ENCODE measurements around the gene CLEC16A.

CLEC16A gene

GRCh38 chr16:10946308-10946707 is 1.9 kb downstream of the CLEC16A start:
- Histone ChIP-seq H3K36me3 (ENCODE audit: control insufficient read depth, insufficient read depth, low read length) (no peaks in the 10 kb centered on the region), H4K5ac (ENCODE audit: low read length) (no peak overlapping the region), H3K9ac (ENCODE audit: low read length) (peak overlapping the region; percentile 7), H3K79me2 (ENCODE audit: control insufficient read depth, insufficient read depth, low read length) (peaks cover 31% of the 10 kb centered on the region), H3K27me3 (ENCODE audit: insufficient read depth, low read length, poor library complexity) (no peaks in the 10 kb centered on the region), H2BK5ac (ENCODE audit: low read length) (peak overlapping the region; percentile 0), H3K4me1 (ENCODE audit: control insufficient read depth, low read depth, low read length) (peaks cover 47% of the 10 kb centered on the region), H2BK15ac (replicated peaks; ENCODE audit: low read depth) (no peak overlapping the region), H3K79me1 (ENCODE audit: low read length) (peaks cover 33% of the 10 kb centered on the region), H3K27ac (ENCODE audit: low read depth, low read length) (peak overlapping the region; percentile 48), H3K4me2 (ENCODE audit: low read length) (peak overlapping the region; percentile 1), H3K56ac (ENCODE audit: low read length) (peak overlapping the region; percentile 42), H2BK120ac (ENCODE audit: low read depth, low read length) (peak overlapping the region; percentile 29), H4K8ac (ENCODE audit: low read depth, low read length) (no peak overlapping the region), H3K4ac (ENCODE audit: low read depth, low read length) (no peak overlapping the region), H2AK5ac (ENCODE audit: low read length) (no peak overlapping the region), H3K18ac (ENCODE audit: low read length) (peak overlapping the region; percentile 25), H3K4me3 (ENCODE audit: low read length) (no peak overlapping the region), H3K23ac (ENCODE audit: low read length) (no peak overlapping the region)
- peak; percentile 90 for DNase-seq
- WGBS (ENCODE audit: extremely low coverage, insufficient coverage, low lambda C conversion rate), result no CpG with 5 or more reads among the region's 5 CpGs

GRCh38 chr16:10947211-10947787 is 2.9 kb downstream of the CLEC16A start:
- H2BK120ac ChIP-seq (ENCODE audit: low read depth, low read length), result no peak overlapping the region
- no peak overlapping the region for H2BK5ac ChIP-seq (ENCODE audit: low read length)
- H3K4me1 ChIP-seq (ENCODE audit: control insufficient read depth, low read depth, low read length), result peaks cover 48% of the 10 kb centered on the region
- no peak overlapping the region for H3K4me3 ChIP-seq (ENCODE audit: low read length)
- H4K8ac ChIP-seq (ENCODE audit: low read depth, low read length), result no peak overlapping the region
- peaks cover 30% of the 10 kb centered on the region for H3K79me2 ChIP-seq (ENCODE audit: control insufficient read depth, insufficient read depth, low read length)
- H3K18ac ChIP-seq (ENCODE audit: low read length), result peak overlapping the region; percentile 7
- H2BK15ac ChIP-seq (replicated peaks; ENCODE audit: low read depth), result no peak overlapping the region
- H3K4ac ChIP-seq (ENCODE audit: low read depth, low read length), result peak overlapping the region; percentile 10
- no peaks in the 10 kb centered on the region for H3K36me3 ChIP-seq (ENCODE audit: control insufficient read depth, insufficient read depth, low read length)
- WGBS (ENCODE audit: extremely low coverage, insufficient coverage, low lambda C conversion rate), result no CpG with 5 or more reads among the region's 10 CpGs
- H2AK5ac ChIP-seq (ENCODE audit: low read length), result peak overlapping the region; percentile 34
- H3K9ac ChIP-seq (ENCODE audit: low read length), result peak overlapping the region; percentile 29
- no peak overlapping the region for H3K27ac ChIP-seq (ENCODE audit: low read depth, low read length)
- H4K5ac ChIP-seq (ENCODE audit: low read length), result no peak overlapping the region
- H3K27me3 ChIP-seq (ENCODE audit: insufficient read depth, low read length, poor library complexity), result no peaks in the 10 kb centered on the region
- no peak overlapping the region for H3K4me2 ChIP-seq (ENCODE audit: low read length)
- DNase-seq, result no peak
- peak overlapping the region; percentile 54 for H3K56ac ChIP-seq (ENCODE audit: low read length)
- H3K79me1 ChIP-seq (ENCODE audit: low read length), result peaks cover 32% of the 10 kb centered on the region
- H3K23ac ChIP-seq (ENCODE audit: low read length), result no peak overlapping the region

- H3K4me1 ChIP-seq (ENCODE audit: control insufficient read depth, low read depth, low read length), result peaks cover 48% of the 10 kb centered on the region
- H2BK15ac ChIP-seq (replicated peaks; ENCODE audit: low read depth), result no peak overlapping the region
- peak overlapping the region; percentile 79 for H2AK5ac ChIP-seq (ENCODE audit: low read length)
- H3K18ac ChIP-seq (ENCODE audit: low read length), result no peak overlapping the region
- H3K4me2 ChIP-seq (ENCODE audit: low read length), result no peak overlapping the region
- peak overlapping the region; percentile 43 for H3K27ac ChIP-seq (ENCODE audit: low read depth, low read length)
- no peaks in the 10 kb centered on the region for H3K36me3 ChIP-seq (ENCODE audit: control insufficient read depth, insufficient read depth, low read length)
- no peaks in the 10 kb centered on the region for H3K27me3 ChIP-seq (ENCODE audit: insufficient read depth, low read length, poor library complexity)
- H2BK5ac ChIP-seq (ENCODE audit: low read length), result peak overlapping the region; percentile 69
- no peak overlapping the region for H3K9ac ChIP-seq (ENCODE audit: low read length)
- no peak overlapping the region for H3K4ac ChIP-seq (ENCODE audit: low read depth, low read length)
- H2BK120ac ChIP-seq (ENCODE audit: low read depth, low read length), result no peak overlapping the region
- H4K8ac ChIP-seq (ENCODE audit: low read depth, low read length), result no peak overlapping the region
- peak; percentile 97 for DNase-seq
- H3K56ac ChIP-seq (ENCODE audit: low read length), result peak overlapping the region; percentile 51
- no peak overlapping the region for H4K5ac ChIP-seq (ENCODE audit: low read length)
- WGBS (ENCODE audit: extremely low coverage, insufficient coverage, low lambda C conversion rate), result no CpG with 5 or more reads among the region's 7 CpGs
- peak overlapping the region; percentile 90 for H3K23ac ChIP-seq (ENCODE audit: low read length)
- peaks cover 32% of the 10 kb centered on the region for H3K79me1 ChIP-seq (ENCODE audit: low read length)
- H3K79me2 ChIP-seq (ENCODE audit: control insufficient read depth, insufficient read depth, low read length), result peaks cover 30% of the 10 kb centered on the region
- H3K4me3 ChIP-seq (ENCODE audit: low read length), result no peak overlapping the region
Measured at GRCh38 chr16:10949424-10949970, 5.1 kb downstream of the CLEC16A start.

GRCh38 chr16:10950393-10950792 is 6.0 kb downstream of the CLEC16A start:
- no peak overlapping the region for H4K8ac ChIP-seq (ENCODE audit: low read depth, low read length)
- peak; percentile 52 for DNase-seq
- H3K9ac ChIP-seq (ENCODE audit: low read length), result no peak overlapping the region
- H3K23ac ChIP-seq (ENCODE audit: low read length), result no peak overlapping the region
- no peaks in the 10 kb centered on the region for H3K36me3 ChIP-seq (ENCODE audit: control insufficient read depth, insufficient read depth, low read length)
- peaks cover 31% of the 10 kb centered on the region for H3K79me1 ChIP-seq (ENCODE audit: low read length)
- no peak overlapping the region for H3K27ac ChIP-seq (ENCODE audit: low read depth, low read length)
- peak overlapping the region; percentile 13 for H3K18ac ChIP-seq (ENCODE audit: low read length)
- no peak overlapping the region for H2AK5ac ChIP-seq (ENCODE audit: low read length)
- peaks cover 46% of the 10 kb centered on the region for H3K4me1 ChIP-seq (ENCODE audit: control insufficient read depth, low read depth, low read length)
- H3K56ac ChIP-seq (ENCODE audit: low read length), result peak overlapping the region; percentile 50
- H4K5ac ChIP-seq (ENCODE audit: low read length), result no peak overlapping the region
- H3K27me3 ChIP-seq (ENCODE audit: insufficient read depth, low read length, poor library complexity), result no peaks in the 10 kb centered on the region
- WGBS (ENCODE audit: extremely low coverage, insufficient coverage, low lambda C conversion rate), result no CpG with 5 or more reads among the region's 5 CpGs
- H2BK5ac ChIP-seq (ENCODE audit: low read length), result no peak overlapping the region
- H2BK15ac ChIP-seq (replicated peaks; ENCODE audit: low read depth), result no peak overlapping the region
- no peak overlapping the region for H3K4me3 ChIP-seq (ENCODE audit: low read length)
- peaks cover 27% of the 10 kb centered on the region for H3K79me2 ChIP-seq (ENCODE audit: control insufficient read depth, insufficient read depth, low read length)
- no peak overlapping the region for H3K4me2 ChIP-seq (ENCODE audit: low read length)
- no peak overlapping the region for H2BK120ac ChIP-seq (ENCODE audit: low read depth, low read length)
- no peak overlapping the region for H3K4ac ChIP-seq (ENCODE audit: low read depth, low read length)

- no peaks in the 10 kb centered on the region for H3K27me3 ChIP-seq (ENCODE audit: insufficient read depth, low read length, poor library complexity)
- H3K79me2 ChIP-seq (ENCODE audit: control insufficient read depth, insufficient read depth, low read length), result peaks cover 26% of the 10 kb centered on the region
- H3K27ac ChIP-seq (ENCODE audit: low read depth, low read length), result no peak overlapping the region
- H3K23ac ChIP-seq (ENCODE audit: low read length), result no peak overlapping the region
- no peak overlapping the region for H3K9ac ChIP-seq (ENCODE audit: low read length)
- H3K4ac ChIP-seq (ENCODE audit: low read depth, low read length), result no peak overlapping the region
- no peak overlapping the region for H3K56ac ChIP-seq (ENCODE audit: low read length)
- H2BK15ac ChIP-seq (replicated peaks; ENCODE audit: low read depth), result no peak overlapping the region
- H3K18ac ChIP-seq (ENCODE audit: low read length), result no peak overlapping the region
- DNase-seq, result peak; percentile 38
- H3K4me3 ChIP-seq (ENCODE audit: low read length), result no peak overlapping the region
- peaks cover 32% of the 10 kb centered on the region for H3K79me1 ChIP-seq (ENCODE audit: low read length)
- H3K36me3 ChIP-seq (ENCODE audit: control insufficient read depth, insufficient read depth, low read length), result no peaks in the 10 kb centered on the region
- no peak overlapping the region for H4K5ac ChIP-seq (ENCODE audit: low read length)
- no peak overlapping the region for H4K8ac ChIP-seq (ENCODE audit: low read depth, low read length)
- H3K4me2 ChIP-seq (ENCODE audit: low read length), result no peak overlapping the region
- WGBS (ENCODE audit: extremely low coverage, insufficient coverage, low lambda C conversion rate), result no CpG with 5 or more reads among the region's 4 CpGs
- H2BK120ac ChIP-seq (ENCODE audit: low read depth, low read length), result no peak overlapping the region
- peaks cover 40% of the 10 kb centered on the region for H3K4me1 ChIP-seq (ENCODE audit: control insufficient read depth, low read depth, low read length)
- H2AK5ac ChIP-seq (ENCODE audit: low read length), result no peak overlapping the region
- H2BK5ac ChIP-seq (ENCODE audit: low read length), result no peak overlapping the region
Measured at GRCh38 chr16:10951026-10951425, 6.7 kb downstream of the CLEC16A start.

- Histone ChIP-seq H3K9ac (ENCODE audit: low read length) (no peak overlapping the region), H3K18ac (ENCODE audit: low read length) (no peak overlapping the region), H2BK5ac (ENCODE audit: low read length) (no peak overlapping the region), H3K56ac (ENCODE audit: low read length) (no peak overlapping the region), H3K4me1 (ENCODE audit: control insufficient read depth, low read depth, low read length) (peaks cover 10% of the 10 kb centered on the region), H4K8ac (ENCODE audit: low read depth, low read length) (no peak overlapping the region), H3K4me2 (ENCODE audit: low read length) (no peak overlapping the region), H3K79me1 (ENCODE audit: low read length) (peaks cover 17% of the 10 kb centered on the region), H3K27ac (ENCODE audit: low read depth, low read length) (no peak overlapping the region), H2BK15ac (replicated peaks; ENCODE audit: low read depth) (no peak overlapping the region), H3K4me3 (ENCODE audit: low read length) (no peak overlapping the region), H3K79me2 (ENCODE audit: control insufficient read depth, insufficient read depth, low read length) (peaks cover 8% of the 10 kb centered on the region), H2BK120ac (ENCODE audit: low read depth, low read length) (no peak overlapping the region), H3K4ac (ENCODE audit: low read depth, low read length) (no peak overlapping the region), H3K36me3 (ENCODE audit: control insufficient read depth, insufficient read depth, low read length) (no peaks in the 10 kb centered on the region), H3K23ac (ENCODE audit: low read length) (no peak overlapping the region), H3K27me3 (ENCODE audit: insufficient read depth, low read length, poor library complexity) (no peaks in the 10 kb centered on the region), H4K5ac (ENCODE audit: low read length) (no peak overlapping the region), H2AK5ac (ENCODE audit: low read length) (no peak overlapping the region)
- no CpG with 5 or more reads among the region's 7 CpGs for WGBS (ENCODE audit: extremely low coverage, insufficient coverage, low lambda C conversion rate)
- no peak for DNase-seq
Measured at GRCh38 chr16:10954903-10955302, 10.5 kb downstream of the CLEC16A start.
